Measurements from ENCODE around the gene SH3PXD2A.

- TF ChIP-seq, protein P1, sequence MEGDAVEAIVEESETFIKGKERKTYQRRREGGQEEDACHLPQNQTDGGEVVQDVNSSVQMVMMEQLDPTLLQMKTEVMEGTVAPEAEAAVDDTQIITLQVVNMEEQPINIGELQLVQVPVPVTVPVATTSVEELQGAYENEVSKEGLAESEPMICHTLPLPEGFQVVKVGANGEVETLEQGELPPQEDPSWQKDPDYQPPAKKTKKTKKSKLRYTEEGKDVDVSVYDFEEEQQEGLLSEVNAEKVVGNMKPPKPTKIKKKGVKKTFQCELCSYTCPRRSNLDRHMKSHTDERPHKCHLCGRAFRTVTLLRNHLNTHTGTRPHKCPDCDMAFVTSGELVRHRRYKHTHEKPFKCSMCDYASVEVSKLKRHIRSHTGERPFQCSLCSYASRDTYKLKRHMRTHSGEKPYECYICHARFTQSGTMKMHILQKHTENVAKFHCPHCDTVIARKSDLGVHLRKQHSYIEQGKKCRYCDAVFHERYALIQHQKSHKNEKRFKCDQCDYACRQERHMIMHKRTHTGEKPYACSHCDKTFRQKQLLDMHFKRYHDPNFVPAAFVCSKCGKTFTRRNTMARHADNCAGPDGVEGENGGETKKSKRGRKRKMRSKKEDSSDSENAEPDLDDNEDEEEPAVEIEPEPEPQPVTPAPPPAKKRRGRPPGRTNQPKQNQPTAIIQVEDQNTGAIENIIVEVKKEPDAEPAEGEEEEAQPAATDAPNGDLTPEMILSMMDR (IDR thresholded peaks at IDR 0.05 in 4 of 5, conservative IDR thresholded peaks at IDR 0.05 in 1 of 5): no peak
- TF ChIP-seq POLR2A (IDR thresholded peaks at IDR 0.05): no peak
Observed at GRCh38 chr10:103874730-103875129, 19.4 kb upstream of the SH3PXD2A start.

All from gastrocnemius medialis (tissue), 4 donors.